Liver (tissue), 9 donors: ENCODE measurements around the gene TEX51. TPM values are rescaled to one million over a fixed set of nuclear protein-coding genes. Genes with fewer than 3 reads are reported as not detected.

Experiments used
- DNase-seq: peaks from one replicate; pipeline ENCODE4 v3.0.0-alpha.2; 2017; ENCODE audit warnings: low spot score
- H3K27ac ChIP-seq, 2 donors: one replicate each; pipeline ENCODE4 v1.7.0; 2013; ENCODE audit warnings: inconsistent platforms in 2 of 2, low read length in 2 of 2, control low read depth in 1 of 2, low read depth in 1 of 2, mild to moderate bottlenecking in 1 of 2
- H3K27me3 ChIP-seq, 4 donors: one replicate each; pipeline versions ENCODE4 v1.6.1 to v1.7.0; 2013; ENCODE audit warnings: low read length in 3 of 4, inconsistent platforms in 1 of 4, mild to moderate bottlenecking in 1 of 4, moderate library complexity in 1 of 4; ENCODE audit not compliant: control insufficient read depth in 4 of 4, insufficient read depth in 4 of 4
- H3K36me3 ChIP-seq, 4 donors: one replicate each; pipeline versions ENCODE4 v1.6.1 to v1.7.0; 2013; ENCODE audit warnings: low read length in 3 of 4, mild to moderate bottlenecking in 3 of 4, low read depth in 1 of 4, moderate library complexity in 1 of 4; ENCODE audit not compliant: control insufficient read depth in 4 of 4, insufficient read depth in 3 of 4
- H3K4me1 ChIP-seq, 4 donors: one replicate each; pipeline versions ENCODE4 v1.6.1 to v1.7.0; 2013; ENCODE audit warnings: low read length in 3 of 4, mild to moderate bottlenecking in 3 of 4, moderate library complexity in 1 of 4; ENCODE audit not compliant: control insufficient read depth in 4 of 4, insufficient read depth in 4 of 4
- H3K4me3 ChIP-seq, 3 donors: one replicate each; pipeline versions ENCODE4 v1.6.1 to v1.7.0; 2013; ENCODE audit warnings: low read length in 3 of 3, control low read depth in 1 of 3, low read depth in 1 of 3, mild to moderate bottlenecking in 1 of 3
- H3K9ac ChIP-seq, 2 donors: one replicate each; pipeline ENCODE4 v1.7.0; 2013; ENCODE audit warnings: low read length in 2 of 2, mild to moderate bottlenecking in 2 of 2, moderate library complexity in 2 of 2, control low read depth in 1 of 2, low read depth in 1 of 2
- H3K9me3 ChIP-seq, 4 donors: one replicate each; pipeline versions ENCODE4 v1.6.1 to v1.7.0; 2013; ENCODE audit warnings: low read length in 3 of 4; ENCODE audit not compliant: control insufficient read depth in 4 of 4
- CTCF ChIP-seq: fragments of 150-350 bp; IDR thresholded peaks from 2 replicates; pipeline ENCODE4 v1.5.1; 2017; ENCODE audit warnings: improper control_type of control experiment, low read depth, low read length; ENCODE audit not compliant: missing input control
- FOXA2 ChIP-seq: IDR thresholded peaks from 2 replicates; pipeline ENCODE4 v1.6.1; 2016; ENCODE audit warnings: antibody characterized with exemption
- GABPA ChIP-seq, 2 donors: IDR thresholded peaks in 1 of 2; conservative IDR thresholded peaks in 1 of 2; 2 replicates each; pipeline ENCODE4 v1.6.1; 2016; ENCODE audit warnings: antibody characterized with exemption in 2 of 2, mild to moderate bottlenecking in 1 of 2, moderate library complexity in 1 of 2
- HNF4A ChIP-seq, 2 donors: conservative IDR thresholded peaks; 2 replicates each; pipeline ENCODE4 v1.6.1; 2016; ENCODE audit warnings: antibody characterized with exemption in 2 of 2, mild to moderate bottlenecking in 2 of 2
- HNF4G ChIP-seq: IDR thresholded peaks from 2 replicates; pipeline ENCODE4 v1.6.1; 2016; ENCODE audit warnings: antibody characterized with exemption
- MAX ChIP-seq: IDR thresholded peaks from 2 replicates; pipeline ENCODE4 v1.6.1; 2016; ENCODE audit warnings: antibody characterized with exemption
- NR2F2 ChIP-seq: IDR thresholded peaks from 2 replicates; pipeline ENCODE4 v1.6.1; 2016; ENCODE audit warnings: antibody characterized with exemption
- REST ChIP-seq: IDR thresholded peaks from 2 replicates; pipeline ENCODE4 v1.6.1; 2016; ENCODE audit warnings: antibody characterized with exemption, mild to moderate bottlenecking
- RXRA ChIP-seq, 2 donors: IDR thresholded peaks; 2 replicates each; pipeline ENCODE4 v1.6.1; 2017 to 2018; ENCODE audit warnings: antibody characterized with exemption in 2 of 2, mild to moderate bottlenecking in 1 of 2
- SP1 ChIP-seq: IDR thresholded peaks from 2 replicates; pipeline ENCODE4 v1.6.1; 2018; ENCODE audit warnings: antibody characterized with exemption, mild to moderate bottlenecking
- TAF1 ChIP-seq: conservative IDR thresholded peaks from 2 replicates; pipeline ENCODE4 v1.6.1; 2016; ENCODE audit warnings: antibody characterized with exemption, mild to moderate bottlenecking
- YY1 ChIP-seq: IDR thresholded peaks from 2 replicates; pipeline ENCODE4 v1.6.1; 2016; ENCODE audit warnings: antibody characterized with exemption, mild to moderate bottlenecking
- ZBTB33 ChIP-seq: IDR thresholded peaks from 2 replicates; pipeline ENCODE4 v1.6.1; 2016; ENCODE audit warnings: antibody characterized with exemption
- WGBS: extraction: QIAGEN DNeasy Blood & Tissue Kit; methylation state at CpG from one replicate; pipeline ENCODE4 v1.1.7; 2013; 5-methylcytosine and 5-hydroxymethylcytosine counted together
- polyA plus RNA-seq, 2 donors: library from polyadenylated mRNA; stranded (reverse) in 1 of 2; unstranded in 1 of 2; fragments of 200-250 nt in 1 of 2; fragments of >200 nt in 1 of 2; fragmentation: Nextera tagmentation in 1 of 2; extraction: Ambion mirVana in 1 of 2; gene quantifications; one replicate each; pipeline versions ENCODE4 v1.2.1 to v1.2.3, GENCODE V29; 2013 to 2015
- total RNA-seq, 2 donors: library from RNA; depleted of rRNA; stranded (reverse); fragments of >200 nt; gene quantifications; one replicate each; pipeline ENCODE4 v1.2.3, GENCODE V29; 2014
- donor health status: healthy.
- donor health status: healthy.
- donor health status: healthy.
- donor health status: healthy.
- donor health status: healthy.

TEX51 gene
- total and polyA plus RNA-seq, 4 donors, result not detected

- H3K27ac ChIP-seq, result no peak overlapping the region
- H3K9ac ChIP-seq, result no peak overlapping the region
- no peak overlapping the region for H3K4me3 ChIP-seq
- 85% methylated on average over 5 of the region's 5 CpGs for WGBS
- peaks cover 0 to 4% (median 0%) of the 10 kb centered on the region in 4 donors for H3K9me3 ChIP-seq
- H3K4me1 ChIP-seq, result no peaks in the 10 kb centered on the region
- peak; percentile 21 for DNase-seq
- no peaks in the 10 kb centered on the region for H3K36me3 ChIP-seq
- TF ChIP-seq SP1, result no peak
- no peak for TF ChIP-seq HNF4G
- no peak for TF ChIP-seq YY1
- no peak for TF ChIP-seq NR2F2
- no peak for TF ChIP-seq REST
- TF ChIP-seq TAF1, result no peak
- TF ChIP-seq CTCF, result no peak
- no peak for TF ChIP-seq HNF4A (conservative IDR thresholded peaks at IDR 0.05)
- TF ChIP-seq MAX, result no peak
- H3K27me3 ChIP-seq, result peaks cover 0 to 4% (median 0%) of the 10 kb centered on the region in 4 donors
These were observed 7.3 kb downstream of the TEX51 start for GRCh38 chr2:126905991-126906390.

GRCh38 chr2:126906781-126907180 lies 8.1 kb downstream of the TEX51 start:
- WGBS, result 66% methylated on average over 6 of the region's 6 CpGs
- H3K9me3 ChIP-seq, result peaks cover 0 to 4% (median 0%) of the 10 kb centered on the region in 4 donors
- no peak for TF ChIP-seq FOXA2
- no peak for TF ChIP-seq RXRA (IDR thresholded peaks at IDR 0.05)
- TF ChIP-seq SP1, result no peak
- TF ChIP-seq MAX, result no peak
- TF ChIP-seq ZBTB33, result no peak
- no peak for TF ChIP-seq TAF1
- TF ChIP-seq GABPA (IDR thresholded peaks at IDR 0.05 in 1 of 2, conservative IDR thresholded peaks at IDR 0.05 in 1 of 2), result no peak
- TF ChIP-seq REST, result no peak
- no peak for TF ChIP-seq YY1

More at GRCh38 chr2:126906781-126907180, 8.1 kb downstream of the TEX51 start:
- Histone ChIP-seq H3K9ac (no peak overlapping the region), H3K36me3 (no peaks in the 10 kb centered on the region), H3K27me3 (peaks cover 0 to 4% (median 0%) of the 10 kb centered on the region in 4 donors), H3K27ac (no peak overlapping the region), H3K4me3 (no peak overlapping the region), H3K4me1 (no peaks in the 10 kb centered on the region)
- no peak for DNase-seq
